Muscle of arm (tissue), 12 donors: ENCODE measurements around the gene ASCC1. TPM values are rescaled to one million over a fixed set of nuclear protein-coding genes. Genes with fewer than 3 reads are reported as not detected.
"Not testable (repeated sequence)": the region's sequence is repeated elsewhere in the genome, so short reads cannot be mapped to it uniquely, and the experiment has no call there.

Experiments
- DNase-seq: peaks from one replicate; pipeline ENCODE4 v3.0.0-alpha.2; 2013
- polyA plus RNA-seq, 12 donors: library from polyadenylated mRNA; unstranded; fragments of 120-200 nt; gene quantifications; one replicate each; pipeline ENCODE4 v1.2.1, GENCODE V29; 2013; ENCODE audit not compliant: insufficient read length in 12 of 12

The ASCC1 gene
- polyA plus RNA-seq, 12 donors: 21.5 to 32.1 (median 28.5) TPM; not detected in 1

GRCh38 chr10:72224191-72224590, 8.1 kb upstream of the ASCC1 start:
- DNase-seq: not testable (repeated sequence)

GRCh38 chr10:72223743-72224101, 7.6 kb upstream of the ASCC1 start:
- DNase-seq: no peak

- DNase-seq: no peak
Measured at GRCh38 chr10:72221278-72221677, 5.2 kb upstream of the ASCC1 start.

GRCh38 chr10:72220637-72221036, 4.6 kb upstream of the ASCC1 start:
- no peak for DNase-seq

- no peak for DNase-seq
Measured at GRCh38 chr10:72219235-72219814, 3.2 kb upstream of the ASCC1 start.

- DNase-seq: no peak
Measured at GRCh38 chr10:72218726-72219125, 2.6 kb upstream of the ASCC1 start.

- no peak for DNase-seq
Measured at GRCh38 chr10:72218325-72218724, 2.2 kb upstream of the ASCC1 start.

- DNase-seq: not testable (repeated sequence)
Measured at GRCh38 chr10:72211832-72212231, 4.2 kb downstream of the ASCC1 start.

- not testable (repeated sequence) for DNase-seq
Measured at GRCh38 chr10:72211381-72211780, 4.7 kb downstream of the ASCC1 start.

- DNase-seq: not testable (repeated sequence)
Measured at GRCh38 chr10:72208526-72208925, 7.5 kb downstream of the ASCC1 start.

GRCh38 chr10:72206511-72207229, 9.4 kb downstream of the ASCC1 start:
- DNase-seq: no peak

GRCh38 chr10:72204724-72205123, 11.4 kb downstream of the ASCC1 start:
- DNase-seq: no peak

- DNase-seq: no peak
Measured at GRCh38 chr10:72204296-72204695, 11.8 kb downstream of the ASCC1 start.

GRCh38 chr10:72201293-72201692, 14.8 kb downstream of the ASCC1 start:
- DNase-seq: no peak

- DNase-seq: no peak
Measured at GRCh38 chr10:72200883-72201282, 15.2 kb downstream of the ASCC1 start.

- no peak for DNase-seq
Measured at GRCh38 chr10:72194949-72195348, 21.1 kb downstream of the ASCC1 start.

- DNase-seq: peak; percentile 4
Measured at GRCh38 chr10:72186982-72187330, 29.1 kb downstream of the ASCC1 start.

- DNase-seq: peak; percentile 37
Measured at GRCh38 chr10:72186258-72186981, 29.7 kb downstream of the ASCC1 start.

GRCh38 chr10:72184156-72184555, 31.9 kb downstream of the ASCC1 start:
- no peak for DNase-seq

- DNase-seq: no peak
Measured at GRCh38 chr10:72177454-72177853, 38.6 kb downstream of the ASCC1 start.

GRCh38 chr10:72176701-72177100, 39.4 kb downstream of the ASCC1 start:
- DNase-seq: no peak

- DNase-seq: peak; percentile 7
Measured at GRCh38 chr10:72175149-72175548, 40.9 kb downstream of the ASCC1 start.

- DNase-seq: no peak
Measured at GRCh38 chr10:72174297-72174662, 41.8 kb downstream of the ASCC1 start.
